Spleen (tissue), 11 donors: ENCODE measurements around the gene ZBTB8OS. TPM values are rescaled to one million over a fixed set of nuclear protein-coding genes. Genes with fewer than 3 reads are reported as not detected.

Experiments
- DNase-seq: peaks from one replicate; pipeline ENCODE4 v3.0.0-alpha.2; 2020
- H3K27ac ChIP-seq, 8 donors: fragments of 200-600 bp; sonication (generic) in 7 of 8; 1 replicate in 4 of 8; 2 replicates in 4 of 8; pipeline versions ENCODE4 v1.5.0 to v1.8.0; 2016 to 2021; ENCODE audit warnings: inconsistent platforms in 4 of 8, mild to moderate bottlenecking in 4 of 8, moderate library complexity in 1 of 8
- H3K27me3 ChIP-seq, 7 donors: fragments of 200-600 bp; sonication (generic) in 6 of 7; replicated peaks in 1 of 7; 1 replicate in 4 of 7; 2 replicates in 3 of 7; pipeline versions ENCODE4 v1.5.0 to v1.8.0; 2016 to 2021; ENCODE audit warnings: inconsistent platforms in 3 of 7, mild to moderate bottlenecking in 1 of 7
- H3K36me3 ChIP-seq, 6 donors: fragments of 200-600 bp; sonication (generic) in 5 of 6; 1 replicate in 4 of 6; 2 replicates in 2 of 6; pipeline versions ENCODE4 v1.5.0 to v1.8.0; 2016 to 2021; ENCODE audit warnings: inconsistent platforms in 2 of 6
- H3K4me1 ChIP-seq, 6 donors: fragments of 200-600 bp; sonication (generic) in 5 of 6; 1 replicate in 3 of 6; 2 replicates in 3 of 6; pipeline versions ENCODE4 v1.5.0 to v1.8.0; 2016 to 2021; ENCODE audit warnings: inconsistent platforms in 3 of 6
- H3K4me3 ChIP-seq, 8 donors: fragments of 200-600 bp; sonication (generic) in 7 of 8; 1 replicate in 4 of 8; 2 replicates in 4 of 8; pipeline versions ENCODE4 v1.5.0 to v1.8.0; 2016 to 2021; ENCODE audit warnings: inconsistent platforms in 4 of 8, mild to moderate bottlenecking in 4 of 8, moderate library complexity in 2 of 8
- H3K9me3 ChIP-seq, 8 donors: fragments of 200-600 bp; sonication (generic) in 7 of 8; 1 replicate in 4 of 8; 2 replicates in 4 of 8; pipeline versions ENCODE4 v1.5.0 to v1.8.0; 2016 to 2021; ENCODE audit warnings: inconsistent platforms in 4 of 8
- POLR2A ChIP-seq, 3 donors: fragments of 450-650 bp; IDR thresholded peaks; one replicate each; pipeline ENCODE4 v1.5.1; 2017; ENCODE audit warnings: antibody characterized with exemption in 3 of 3, mild to moderate bottlenecking in 1 of 3
- POLR2AphosphoS5 ChIP-seq, 3 donors: sonication (generic); formaldehyde crosslinking; IDR thresholded peaks; one replicate each; pipeline ENCODE4 v1.5.1; 2017; ENCODE audit warnings: antibody characterized with exemption in 3 of 3
- WGBS, 5 donors: extraction: QIAGEN DNeasy Blood & Tissue Kit in 3 of 5; methylation state at CpG; one replicate each; pipeline versions ENCODE4 v1.1.5 to v1.1.7; 2013 to 2018; 5-methylcytosine and 5-hydroxymethylcytosine counted together
- intact Hi-C: fragments of 100-400 bp; cut with DNase I; formaldehyde crosslinking; loops from one replicate; pipeline ENCODE4 v1.15.0; 2023; ENCODE audit warnings: low total_unique reads
- polyA plus RNA-seq, 3 donors: library from polyadenylated mRNA; stranded (reverse); fragments of 200-250 nt; gene quantifications; one replicate each; pipeline ENCODE4 v1.2.1, GENCODE V29; 2013
- total RNA-seq, 7 donors: library from RNA; depleted of rRNA in 3 of 7; stranded (reverse); fragments of >200 nt in 3 of 7; fragmentation: NEBNext Ultra II Directional in 4 of 7; extraction: Animal tissue kit (Norgen Biotek cat#: 25700) in 4 of 7; gene quantifications; one replicate each; pipeline versions ENCODE4 v1.1.0 to v1.2.1, GENCODE V29; 2016 to 2021
- TF ChIP-seq, protein P1 (sequence below), 11 experiments: fragments of 200-600 bp in 7 of 11; fragments of 450-650 bp in 4 of 11; sonication (generic) in 4 of 11; IDR thresholded peaks in 8 of 11; conservative IDR thresholded peaks in 3 of 11; 1 replicate in 7 of 11; 2 replicates in 4 of 11; pipeline versions ENCODE4 v1.4.0 to v1.8.0; 2016 to 2021; ENCODE audit warnings: antibody characterized with exemption in 11 of 11, inconsistent platforms in 4 of 11, mild to moderate bottlenecking in 1 of 11
- donor health status: healthy with polysubstance abuse.
- donor health status: DM: no; HTN: no; CAD: no; lungs with moderate emphysema.
- donor health status: DM: no; HTN: no; CAD: no.
- donor health status: Bipolar disorder and iron deficiency.
- donor health status: healthy.
- donor health status: DM: no; HTN: no; CAD: no.
- donor health status: DM: yes; HTN: yes; CAD: no.

Gene ZBTB8OS
- total and polyA plus RNA-seq, 10 donors, result 26.7 to 70.5 (median 40.3) TPM

DNA sequence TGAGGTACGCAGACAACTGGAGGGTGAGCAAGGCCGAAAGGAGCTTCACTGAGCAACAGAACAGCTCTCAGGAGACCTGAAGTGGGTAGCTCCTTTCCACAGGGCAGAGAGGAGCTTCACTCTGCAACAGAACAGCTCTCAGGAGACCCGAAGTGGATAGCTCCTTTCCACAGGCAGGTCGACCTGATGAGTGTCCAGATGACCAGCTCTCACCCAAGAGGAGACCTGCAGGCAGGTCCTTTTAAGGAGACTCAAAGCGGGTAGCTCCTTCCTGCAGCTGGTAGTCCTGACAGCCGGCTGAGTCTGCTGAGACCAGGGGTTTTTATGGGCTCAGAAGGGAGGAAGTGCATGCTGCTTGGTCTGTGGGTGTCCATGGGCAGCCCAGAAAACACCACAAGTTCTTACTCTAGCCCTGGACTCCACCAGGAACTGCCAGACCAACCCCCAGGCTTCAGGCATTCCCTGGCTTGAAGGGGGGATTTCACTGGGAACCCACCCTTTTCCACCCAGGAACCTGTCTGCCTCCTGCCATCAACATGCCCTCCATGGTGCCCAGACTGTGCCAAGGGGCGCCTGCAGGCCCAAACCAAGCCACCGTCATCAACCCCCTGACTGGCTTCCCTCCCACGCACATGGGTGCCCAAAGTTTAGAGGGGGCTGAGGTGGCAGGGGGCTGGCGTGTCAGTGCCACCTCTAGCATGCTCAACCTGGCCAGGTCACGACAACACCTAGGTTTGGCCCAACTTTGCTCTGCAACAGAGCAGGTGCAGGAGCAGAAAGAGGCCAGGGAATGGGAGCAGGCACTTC is 43.6 kb downstream of the ZBTB8OS start:
- no peak overlapping the region for H3K27ac ChIP-seq
- no peaks in the 10 kb centered on the region for H3K9me3 ChIP-seq
- peaks cover 0 to 8% (median 0%) of the 10 kb centered on the region in 6 donors for H3K36me3 ChIP-seq
- intact Hi-C loops, result no loop called here
- no peak for DNase-seq
- TF ChIP-seq, protein P1, sequence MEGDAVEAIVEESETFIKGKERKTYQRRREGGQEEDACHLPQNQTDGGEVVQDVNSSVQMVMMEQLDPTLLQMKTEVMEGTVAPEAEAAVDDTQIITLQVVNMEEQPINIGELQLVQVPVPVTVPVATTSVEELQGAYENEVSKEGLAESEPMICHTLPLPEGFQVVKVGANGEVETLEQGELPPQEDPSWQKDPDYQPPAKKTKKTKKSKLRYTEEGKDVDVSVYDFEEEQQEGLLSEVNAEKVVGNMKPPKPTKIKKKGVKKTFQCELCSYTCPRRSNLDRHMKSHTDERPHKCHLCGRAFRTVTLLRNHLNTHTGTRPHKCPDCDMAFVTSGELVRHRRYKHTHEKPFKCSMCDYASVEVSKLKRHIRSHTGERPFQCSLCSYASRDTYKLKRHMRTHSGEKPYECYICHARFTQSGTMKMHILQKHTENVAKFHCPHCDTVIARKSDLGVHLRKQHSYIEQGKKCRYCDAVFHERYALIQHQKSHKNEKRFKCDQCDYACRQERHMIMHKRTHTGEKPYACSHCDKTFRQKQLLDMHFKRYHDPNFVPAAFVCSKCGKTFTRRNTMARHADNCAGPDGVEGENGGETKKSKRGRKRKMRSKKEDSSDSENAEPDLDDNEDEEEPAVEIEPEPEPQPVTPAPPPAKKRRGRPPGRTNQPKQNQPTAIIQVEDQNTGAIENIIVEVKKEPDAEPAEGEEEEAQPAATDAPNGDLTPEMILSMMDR (IDR thresholded peaks at IDR 0.05 in 8 of 11, conservative IDR thresholded peaks at IDR 0.05 in 3 of 11), result no peak
- TF ChIP-seq POLR2AphosphoS5 (IDR thresholded peaks at IDR 0.05) (no peak), POLR2A (IDR thresholded peaks at IDR 0.05) (no peak)
- no peaks in the 10 kb centered on the region for H3K27me3 ChIP-seq
- peaks cover 0 to 5% (median 3%) of the 10 kb centered on the region in 6 donors for H3K4me1 ChIP-seq
- WGBS, 5 donors, result 85 to 94% (median 89%) methylated on average over 9 to 11 of the region's 11 CpGs
- no peak overlapping the region for H3K4me3 ChIP-seq

DNA sequence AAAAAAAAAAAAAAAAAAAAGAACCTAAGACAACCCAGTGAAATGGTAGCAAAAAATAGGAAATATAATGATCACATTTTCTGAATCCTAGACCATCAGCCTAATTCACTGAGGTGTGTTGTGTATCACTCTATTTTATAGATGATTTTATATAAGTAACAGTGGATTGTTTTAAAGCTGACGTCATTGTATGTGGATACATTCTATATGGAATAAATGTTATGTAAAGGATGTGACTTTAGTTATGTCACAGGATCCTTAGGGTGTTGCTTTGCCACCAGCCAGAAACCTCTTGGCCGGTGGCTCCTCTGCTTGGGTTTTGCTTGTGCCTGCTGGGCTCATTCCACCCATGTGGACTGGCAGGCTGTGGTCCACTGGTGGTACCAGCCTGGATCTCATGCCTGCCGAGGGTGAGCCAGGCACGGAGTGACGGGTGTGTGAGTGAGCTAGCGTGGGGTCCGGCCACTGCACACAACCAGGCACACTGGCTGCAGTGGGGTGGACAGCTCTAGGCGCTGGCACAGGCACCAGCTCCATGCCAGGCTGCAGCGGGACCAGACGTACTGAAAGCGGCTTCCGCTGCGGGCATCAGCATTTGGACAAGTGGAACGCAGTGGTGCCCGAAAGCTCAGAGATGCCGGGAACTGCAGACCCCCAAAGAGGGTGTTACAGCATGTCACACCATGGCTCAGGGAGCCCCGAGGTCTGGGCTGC is 44.5 kb downstream of the ZBTB8OS start:
- intact Hi-C loops, result no loop called here
- Histone ChIP-seq H3K4me1 (no peaks in the 10 kb centered on the region), H3K9me3 (no peaks in the 10 kb centered on the region), H3K27me3 (no peaks in the 10 kb centered on the region), H3K36me3 (peaks cover 0 to 8% (median 0%) of the 10 kb centered on the region in 6 donors), H3K4me3 (no peak overlapping the region), H3K27ac (no peak overlapping the region)
- TF ChIP-seq, protein P1 (IDR thresholded peaks at IDR 0.05 in 8 of 11, conservative IDR thresholded peaks at IDR 0.05 in 3 of 11), result no peak
- TF ChIP-seq POLR2A (IDR thresholded peaks at IDR 0.05) (no peak), POLR2AphosphoS5 (IDR thresholded peaks at IDR 0.05) (no peak)
- WGBS, 5 donors, result 89 to 98% (median 95%) methylated on average over 11 to 17 of the region's 17 CpGs
- no peak for DNase-seq

DNA sequence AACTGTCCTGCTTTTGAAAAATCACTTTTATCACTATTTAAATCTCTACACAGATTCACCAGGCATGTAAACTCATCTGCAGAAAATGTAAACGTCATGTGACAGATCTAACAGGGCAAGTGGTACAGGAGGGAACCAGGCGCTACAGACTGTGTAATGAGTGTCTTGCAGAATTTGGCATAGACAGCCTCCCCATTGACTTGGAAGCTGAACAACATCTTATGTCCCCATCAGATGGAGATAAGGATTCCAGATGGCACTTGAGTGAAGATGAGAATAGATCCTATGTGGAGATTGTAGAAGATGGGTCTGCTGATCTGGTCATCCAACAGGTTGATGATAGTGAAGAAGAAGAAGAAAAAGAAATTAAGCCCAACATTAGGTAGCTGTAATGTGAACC is 50.3 kb downstream of the ZBTB8OS start:
- Histone ChIP-seq H3K4me3 (no peak overlapping the region), H3K4me1 (no peaks in the 10 kb centered on the region), H3K27me3 (no peaks in the 10 kb centered on the region), H3K27ac (no peak overlapping the region), H3K9me3 (no peaks in the 10 kb centered on the region), H3K36me3 (peaks cover 0 to 9% (median 0%) of the 10 kb centered on the region in 6 donors)
- intact Hi-C loops, result no loop called here
- WGBS, 5 donors, result 89 to 95% (median 92%) methylated on average over 2 of the region's 2 CpGs
- TF ChIP-seq, protein P1 (IDR thresholded peaks at IDR 0.05 in 8 of 11, conservative IDR thresholded peaks at IDR 0.05 in 3 of 11), result no peak
- TF ChIP-seq POLR2AphosphoS5 (IDR thresholded peaks at IDR 0.05), result no peak
- no peak for TF ChIP-seq POLR2A (IDR thresholded peaks at IDR 0.05)
- no peak for DNase-seq

DNA sequence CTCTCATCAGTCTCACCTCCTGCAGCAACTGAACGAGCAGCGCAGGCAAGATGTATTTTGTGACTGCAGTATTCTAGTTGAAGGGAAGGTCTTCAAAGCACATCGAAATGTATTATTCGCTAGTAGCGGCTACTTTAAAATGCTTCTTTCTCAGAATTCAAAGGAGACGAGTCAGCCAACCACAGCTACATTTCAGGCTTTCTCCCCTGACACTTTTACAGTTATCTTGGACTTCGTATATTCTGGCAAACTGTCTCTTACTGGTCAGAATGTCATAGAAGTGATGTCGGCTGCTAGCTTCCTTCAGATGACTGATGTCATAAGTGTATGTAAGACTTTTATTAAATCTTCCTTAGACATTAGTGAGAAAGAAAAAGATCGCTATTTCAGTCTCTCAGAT is 57.4 kb downstream of the ZBTB8OS start:
- intact Hi-C loops, result no loop called here

More for the DNA sequence above, 57.4 kb downstream of the ZBTB8OS start:
- H3K36me3 ChIP-seq, result peaks cover 0 to 11% (median 0%) of the 10 kb centered on the region in 6 donors
- no peaks in the 10 kb centered on the region for H3K9me3 ChIP-seq
- TF ChIP-seq, protein P1 (IDR thresholded peaks at IDR 0.05 in 8 of 11, conservative IDR thresholded peaks at IDR 0.05 in 3 of 11), result no peak
- TF ChIP-seq POLR2AphosphoS5 (IDR thresholded peaks at IDR 0.05), result no peak
- no peak for TF ChIP-seq POLR2A (IDR thresholded peaks at IDR 0.05)
- H3K27ac ChIP-seq, result no peak overlapping the region
- WGBS, 5 donors, result 92 to 97% (median 94%) methylated on average over 9 of the region's 9 CpGs
- no peaks in the 10 kb centered on the region for H3K27me3 ChIP-seq
- no peak overlapping the region for H3K4me3 ChIP-seq
- no peak for DNase-seq
- no peaks in the 10 kb centered on the region for H3K4me1 ChIP-seq
